GM18498 (cell line): ENCODE results near the gene GNB5.
A peak's percentile ranks its signal among the peaks of the same experiment; 100 is the strongest.

Source experiments
- ATAC-seq: cut with Tn5 transposase; IDR thresholded peaks from one replicate; pipeline ENCODE4 v1.9.1; 2021; ENCODE audit warnings: mild to moderate bottlenecking, moderate library complexity; ENCODE audit not compliant: unreplicated experiment

Gene GNB5

DNA sequence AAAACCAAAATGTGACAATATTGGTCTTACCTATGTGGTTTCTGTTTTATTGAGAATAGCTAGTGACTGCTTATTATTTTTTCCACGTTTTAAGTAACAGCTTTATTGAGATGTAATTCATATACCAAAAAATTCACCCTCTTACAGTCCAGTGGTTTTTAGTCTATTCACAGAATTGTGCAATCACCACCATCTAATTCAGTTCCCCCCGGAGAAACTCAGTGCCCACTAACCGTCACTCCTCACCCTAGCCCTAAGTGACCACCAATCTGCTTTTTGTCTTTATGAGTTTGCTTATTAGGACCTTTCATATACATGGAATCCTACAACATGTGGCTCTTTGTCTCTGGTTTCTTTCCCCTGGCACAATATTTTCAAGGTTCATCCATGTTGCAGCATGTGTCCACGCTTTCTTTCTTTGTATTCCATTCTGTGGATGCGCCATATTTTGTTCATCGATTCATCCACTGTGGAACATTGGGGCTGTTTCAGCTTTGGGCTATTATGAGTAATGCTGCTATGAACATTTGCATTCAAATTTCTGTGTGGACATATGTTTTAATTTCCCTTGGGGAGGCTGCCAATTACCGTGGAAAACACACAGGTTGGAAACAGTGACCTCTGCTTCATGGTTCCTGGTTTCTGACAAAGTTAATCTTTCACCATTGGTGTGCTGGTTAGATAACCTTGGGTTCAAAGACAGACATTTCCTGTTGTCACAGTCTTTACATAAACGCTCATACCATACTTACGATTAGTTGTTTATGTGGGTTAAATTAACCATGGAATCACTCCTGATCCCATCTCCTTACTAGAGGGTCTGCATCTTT is 75.4 kb downstream of the GNB5 start:
- ATAC-seq: no peak

DNA sequence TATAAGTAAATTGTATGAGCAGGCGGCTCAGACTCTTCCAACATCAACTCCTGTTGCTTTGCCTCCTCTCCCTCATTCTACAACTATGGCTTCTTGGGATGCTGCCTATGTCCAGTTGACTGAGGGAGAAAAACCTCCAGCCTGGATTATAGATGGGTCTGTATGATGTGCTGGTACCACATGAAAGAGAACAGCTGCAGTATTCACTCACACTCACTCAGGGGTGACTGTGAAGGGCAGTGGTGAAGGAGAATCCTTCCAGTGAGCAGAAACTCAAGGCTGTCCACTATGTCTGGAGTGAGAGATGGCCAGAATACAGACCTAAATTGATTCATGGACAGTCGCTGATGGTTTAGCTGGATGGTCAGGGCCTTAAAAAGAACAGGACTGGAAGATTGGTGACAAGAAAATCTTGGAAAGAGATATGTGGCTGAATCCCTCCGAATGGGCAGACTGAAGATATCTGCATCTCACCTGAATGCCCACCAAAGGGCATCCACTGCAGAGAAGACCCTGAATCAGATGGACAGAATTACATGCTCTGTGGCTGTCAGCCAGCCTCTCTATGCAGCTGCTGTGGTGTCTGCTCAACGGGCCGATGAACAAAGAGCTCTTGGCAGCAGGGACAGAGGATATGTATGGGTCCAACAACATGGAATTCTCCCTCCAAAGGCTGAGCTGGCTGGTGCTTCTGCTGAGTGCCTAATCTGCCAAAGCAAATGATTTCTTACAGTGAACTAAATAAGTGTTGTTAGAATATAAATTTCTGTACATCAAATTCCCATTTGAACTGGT is 76.7 kb downstream of the GNB5 start:
- ATAC-seq: no peak

DNA sequence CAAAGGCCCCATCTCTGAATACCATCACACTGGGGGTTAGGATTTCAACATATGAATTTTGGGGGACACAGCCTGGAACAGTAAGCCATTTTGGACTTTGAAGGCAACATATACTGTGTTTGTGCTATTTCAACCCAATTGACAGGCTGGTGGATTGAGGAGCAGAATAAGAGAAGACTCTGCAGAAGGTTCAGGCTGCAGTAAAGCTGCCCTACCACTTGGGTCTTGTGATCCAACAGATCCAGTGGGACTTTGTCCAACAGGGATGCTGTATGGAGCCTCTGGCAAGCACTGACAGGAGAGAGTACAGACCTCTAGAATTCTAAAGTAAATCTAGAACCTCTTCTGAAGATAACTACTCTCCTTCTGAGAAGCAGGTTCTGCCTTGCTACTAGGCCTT is 77.5 kb downstream of the GNB5 start:
- ATAC-seq: no peak

DNA sequence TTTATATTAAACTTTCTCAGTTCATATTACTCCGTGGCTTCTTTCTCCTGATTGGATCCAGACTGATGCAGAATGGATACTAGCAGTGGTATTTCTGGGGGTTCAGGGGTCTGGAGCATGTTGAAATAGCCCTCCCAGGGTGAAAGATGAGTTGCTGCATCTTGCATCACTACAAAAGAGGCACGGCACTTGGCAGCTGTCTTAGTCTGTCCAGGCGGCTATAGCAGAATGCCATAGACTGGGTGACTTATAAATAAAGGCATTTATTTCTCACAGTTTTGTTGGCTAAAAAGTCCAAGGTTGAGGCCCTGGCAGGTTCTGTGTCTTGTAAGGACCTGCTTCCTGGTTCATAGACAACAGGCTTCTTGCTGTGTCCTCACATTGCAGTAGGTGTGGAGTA is 78.0 kb downstream of the GNB5 start:
- no peak for ATAC-seq

DNA sequence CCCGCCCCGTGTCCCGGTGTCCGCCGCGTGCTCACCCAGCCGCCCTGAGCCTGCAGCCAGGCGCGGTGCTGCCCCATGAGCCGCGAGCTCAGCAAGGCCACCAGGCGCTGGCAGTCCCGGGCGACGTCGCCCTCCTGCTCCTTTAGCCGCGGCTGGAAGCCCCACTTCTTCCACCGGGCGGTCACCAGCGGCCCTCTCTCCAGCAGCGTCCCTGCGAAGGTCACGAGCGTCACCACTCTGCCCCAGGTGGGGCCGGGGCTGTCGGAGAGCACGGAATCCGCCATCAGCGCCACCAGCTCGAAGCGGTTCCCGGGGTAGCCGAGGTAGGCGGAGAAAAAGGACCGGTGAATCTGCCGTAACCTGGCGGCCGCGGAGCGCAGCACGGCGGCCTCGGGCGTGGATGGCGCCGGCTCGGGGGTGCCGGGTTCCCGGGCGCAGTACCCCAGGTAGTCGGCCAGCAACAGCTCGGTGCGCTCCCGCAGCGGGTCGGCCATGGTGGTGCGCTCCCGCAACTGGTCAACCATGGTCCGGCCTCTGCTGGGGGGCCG is 78.9 kb downstream of the GNB5 start:
- no peak for ATAC-seq

DNA sequence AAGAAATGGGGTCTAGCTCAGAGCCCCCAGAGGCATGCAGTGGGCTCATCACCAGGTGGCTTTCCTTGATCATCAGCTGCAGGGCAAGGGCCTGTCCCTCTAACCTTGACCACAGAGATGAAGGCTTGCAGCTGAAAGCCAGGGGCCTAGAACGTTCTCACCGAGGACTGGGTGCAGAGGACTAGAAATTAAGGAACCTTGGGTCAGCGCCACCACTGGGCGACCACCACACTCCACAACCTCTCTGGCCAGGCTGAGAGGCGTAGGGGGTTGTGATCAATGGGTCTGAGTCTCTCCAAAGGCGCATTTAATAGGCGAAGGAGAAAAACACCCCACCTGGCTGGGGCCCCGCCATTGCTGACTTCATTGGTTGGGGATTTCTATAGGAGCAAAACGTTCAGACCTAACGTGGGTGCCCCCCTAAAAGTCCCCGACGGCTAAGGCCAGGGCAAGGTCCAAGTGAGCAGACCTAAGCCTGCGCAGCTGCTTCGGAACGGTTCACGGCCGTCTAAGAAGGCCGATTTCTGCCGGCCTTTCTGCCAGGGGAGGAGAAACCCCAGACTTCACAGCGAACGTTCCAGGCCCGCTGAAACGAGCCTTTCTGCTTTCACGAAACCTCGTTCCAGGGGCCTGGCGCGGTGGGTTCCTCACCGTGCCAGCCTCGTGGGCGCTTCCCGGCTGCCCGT is 79.5 kb downstream of the GNB5 start:
- ATAC-seq: no peak

DNA sequence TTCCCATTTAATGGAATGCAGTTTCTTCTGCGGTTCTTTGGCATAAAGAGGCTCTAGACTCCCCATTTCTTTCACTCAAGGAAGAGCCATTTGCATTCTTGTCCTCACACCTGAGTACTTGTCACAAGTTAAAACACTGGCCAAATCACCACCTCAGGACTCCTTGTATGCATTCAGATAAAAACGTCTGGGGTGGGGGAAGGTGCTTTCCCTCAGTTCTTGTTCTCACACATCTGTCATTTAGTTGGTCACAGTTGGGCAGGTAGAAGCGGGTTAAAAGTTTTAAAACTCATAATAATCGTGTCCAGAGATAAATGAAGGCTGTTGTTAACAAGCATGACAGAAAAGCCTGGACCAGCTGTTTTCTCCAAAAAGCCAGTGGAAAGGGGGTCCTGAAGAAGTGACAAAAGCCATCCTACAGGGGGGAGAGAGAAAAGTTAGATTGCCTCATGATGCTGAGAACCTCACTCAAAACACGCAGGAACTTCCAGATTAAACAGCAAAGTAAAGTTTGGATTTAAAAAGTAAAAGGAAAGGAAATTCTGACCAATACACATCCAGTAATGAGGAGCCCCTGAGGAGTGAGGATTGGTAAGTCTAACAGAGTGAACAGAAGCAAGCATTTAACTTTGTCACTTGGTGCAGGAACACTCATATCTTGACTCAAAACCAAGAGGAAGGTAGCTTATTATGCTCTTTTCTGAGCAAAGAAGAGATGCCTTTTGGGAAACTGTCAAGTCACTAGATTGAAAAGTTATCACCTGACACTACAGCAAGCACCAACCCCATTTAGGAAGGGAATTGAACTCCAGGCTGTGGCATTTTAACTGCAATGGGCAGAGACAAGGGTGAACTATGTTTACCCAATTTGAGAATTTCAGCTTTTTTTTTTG is 81.4 kb downstream of the GNB5 start:
- peak; percentile 50 for ATAC-seq

DNA sequence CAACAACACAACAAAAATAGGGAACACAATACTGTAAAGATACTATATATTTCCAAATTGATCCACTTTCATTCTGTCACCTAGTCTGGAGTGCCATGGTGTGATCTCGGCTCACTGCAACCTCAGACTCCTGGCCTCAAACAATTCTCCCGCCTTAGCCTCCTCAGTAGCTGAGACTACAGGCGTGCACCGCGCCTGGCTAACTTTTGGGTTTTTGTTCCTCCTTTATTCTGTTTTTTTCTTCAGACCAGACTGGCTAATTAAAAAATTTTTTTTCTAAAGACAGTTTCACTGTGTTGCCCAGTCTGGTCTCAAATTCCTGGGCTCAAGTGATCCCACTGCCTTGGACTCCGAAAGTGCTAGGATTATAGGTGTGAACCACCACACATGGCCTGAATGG is 84.0 kb downstream of the GNB5 start:
- no peak for ATAC-seq

DNA sequence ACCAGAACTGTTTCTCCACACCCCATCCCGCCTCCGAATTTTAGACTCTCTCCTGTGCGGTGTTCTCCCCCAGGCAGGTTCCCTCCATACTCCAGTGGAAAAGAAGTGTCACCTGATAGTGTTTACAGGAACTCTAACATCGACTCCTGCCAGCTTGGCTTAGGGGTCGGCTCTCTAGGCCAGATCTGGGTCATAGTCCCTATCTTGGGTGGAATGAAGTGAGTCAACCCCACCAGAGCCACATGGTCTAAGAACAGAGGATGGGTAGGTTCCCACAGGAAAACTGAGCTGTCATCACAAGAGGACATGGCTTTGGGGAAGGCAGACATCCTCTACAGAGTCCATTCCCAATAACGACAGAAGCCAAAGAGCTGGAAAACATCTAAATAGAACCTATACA is 84.6 kb downstream of the GNB5 start:
- no peak for ATAC-seq

DNA sequence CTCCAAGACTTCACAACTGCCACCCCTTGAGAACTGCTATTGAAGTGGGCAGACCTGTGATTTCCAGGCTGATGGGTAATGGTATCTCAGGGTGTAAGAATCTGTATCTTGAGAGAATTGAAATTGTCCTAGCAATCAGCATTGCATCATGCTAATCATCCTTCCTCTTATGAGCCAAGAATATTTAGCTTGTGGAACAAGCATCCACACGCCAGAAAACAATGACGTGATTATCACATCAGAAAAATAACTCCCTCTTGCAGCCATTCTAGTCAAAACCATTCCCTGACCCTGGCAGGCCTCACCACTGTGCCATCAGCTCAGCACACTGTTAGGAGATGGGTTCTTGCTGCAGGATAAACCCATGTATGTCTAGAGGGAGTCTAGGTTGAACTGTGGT is 85.3 kb downstream of the GNB5 start:
- no peak for ATAC-seq

DNA sequence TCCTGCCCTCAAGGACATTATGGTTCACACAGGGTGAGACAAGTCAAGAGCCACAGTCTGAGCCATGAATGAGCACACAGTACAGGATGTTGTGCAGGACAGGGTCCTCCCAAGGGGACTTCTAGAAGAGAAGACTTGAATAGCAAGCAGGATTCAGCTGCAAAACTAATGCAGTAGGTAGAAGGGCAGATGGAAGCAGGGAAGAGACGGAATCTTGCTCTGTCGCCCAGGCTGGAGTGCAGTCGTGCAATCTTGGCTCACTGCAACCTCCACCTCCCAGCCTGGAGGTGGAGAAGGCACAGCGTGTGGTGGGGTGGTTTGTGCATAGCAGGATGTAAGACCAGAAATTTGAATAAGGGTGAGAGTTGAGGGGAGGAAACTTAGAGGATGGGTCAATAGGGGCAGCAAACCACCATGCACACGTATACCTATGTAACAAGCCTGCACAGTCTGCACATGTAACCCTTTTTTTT is 86.6 kb downstream of the GNB5 start:
- peak; percentile 31 for ATAC-seq

DNA sequence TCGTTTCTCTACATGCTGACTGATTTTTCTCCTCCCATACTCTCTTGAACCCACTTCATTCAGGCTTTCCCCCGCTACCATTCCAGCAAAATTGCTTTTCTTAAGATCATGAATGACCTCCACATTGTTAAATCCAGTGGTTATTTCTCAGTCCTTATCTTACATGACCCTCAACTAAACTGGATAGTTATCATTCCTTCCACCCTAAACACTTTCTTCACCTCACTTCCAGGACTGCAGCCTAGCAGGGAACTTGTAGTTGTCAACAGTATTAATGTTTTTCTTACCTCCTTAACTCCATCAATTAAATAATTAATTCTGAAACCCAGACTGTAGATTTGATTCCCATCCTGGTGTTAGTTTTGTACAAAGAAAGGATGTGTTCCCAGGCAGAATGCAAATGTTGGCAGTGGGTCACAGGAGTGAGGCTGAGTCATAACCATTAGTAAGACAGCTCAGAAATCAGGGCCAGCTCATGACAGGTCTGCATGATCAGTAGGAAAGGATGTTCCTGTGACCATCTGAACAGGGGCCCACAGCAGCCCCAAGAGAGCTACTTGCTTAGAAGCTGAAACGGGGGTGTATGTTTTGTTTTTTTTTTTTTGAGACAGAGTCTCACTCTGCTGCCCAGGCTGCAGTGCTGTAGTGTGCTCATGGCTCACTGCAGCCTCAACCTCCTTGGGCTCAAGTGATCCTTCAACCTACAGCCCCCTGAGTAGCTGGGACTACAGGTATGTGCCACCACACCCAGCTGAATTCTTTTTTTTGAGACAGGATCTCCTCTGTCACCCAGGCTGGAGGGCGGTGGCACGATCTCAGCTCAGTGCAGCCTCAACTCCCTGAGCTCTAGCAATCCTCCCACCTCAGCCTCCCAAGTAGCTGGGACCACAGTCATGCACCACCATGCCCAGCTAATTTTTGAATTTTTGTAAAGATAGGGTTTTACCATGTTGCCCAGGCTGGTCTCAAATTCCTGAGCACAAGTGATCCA is 87.7 kb downstream of the GNB5 start:
- ATAC-seq: peak; percentile 59

DNA sequence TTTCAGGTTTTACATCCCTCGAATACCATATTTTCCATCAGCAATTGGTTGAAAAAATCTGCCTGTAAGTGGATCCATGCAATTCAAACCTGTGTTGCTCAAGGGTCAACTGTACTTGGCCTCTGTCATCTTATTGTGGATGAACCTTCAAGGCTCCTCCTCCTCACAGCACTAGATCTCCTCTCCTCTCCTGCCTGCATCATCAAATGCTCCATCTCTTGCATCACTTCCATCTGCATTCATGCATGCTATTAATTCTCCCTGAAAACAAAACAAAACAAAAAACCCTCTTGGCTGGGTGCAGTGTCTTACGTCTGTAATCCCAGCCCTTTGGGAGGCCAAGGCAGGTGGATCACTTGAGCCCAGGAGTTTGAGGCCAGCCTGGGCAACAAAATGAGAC is 88.7 kb downstream of the GNB5 start:
- ATAC-seq: peak; percentile 3

DNA sequence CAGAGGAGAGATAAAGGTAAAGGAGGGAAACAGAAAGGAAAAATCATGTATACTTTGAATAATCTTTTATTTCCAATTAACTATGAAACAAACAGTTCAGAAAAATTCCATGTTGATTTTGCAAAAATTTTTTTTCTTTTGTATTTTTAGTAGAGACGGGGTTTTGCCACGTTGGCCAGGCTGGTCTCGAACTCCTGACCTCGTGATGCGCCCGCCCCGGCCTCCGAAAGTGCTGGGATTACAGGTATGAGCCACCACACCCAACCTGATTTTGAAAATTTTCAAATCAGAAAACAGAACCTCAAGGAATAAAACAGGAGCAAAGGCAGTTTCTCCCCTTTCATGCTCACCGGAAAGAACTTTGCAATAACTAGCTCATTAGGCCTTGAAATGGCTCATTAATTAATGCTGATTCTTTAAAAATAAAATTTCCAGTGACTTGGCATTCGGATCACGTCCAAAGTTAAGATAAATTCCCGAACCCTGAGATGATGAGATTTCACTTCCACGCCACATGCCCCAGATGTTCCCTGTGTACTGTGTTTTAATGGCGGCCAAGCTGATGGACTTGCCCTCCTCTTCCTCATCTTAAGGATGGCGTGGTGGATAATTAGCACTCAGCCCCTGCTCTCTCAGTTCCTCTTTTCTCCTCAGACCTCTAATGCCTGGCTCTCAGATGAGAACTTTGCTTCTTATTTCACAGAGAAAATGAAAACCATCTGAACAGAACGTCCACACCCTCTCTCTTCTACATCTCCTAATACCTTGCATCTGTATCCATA is 89.5 kb downstream of the GNB5 start:
- ATAC-seq: peak; percentile 45

DNA sequence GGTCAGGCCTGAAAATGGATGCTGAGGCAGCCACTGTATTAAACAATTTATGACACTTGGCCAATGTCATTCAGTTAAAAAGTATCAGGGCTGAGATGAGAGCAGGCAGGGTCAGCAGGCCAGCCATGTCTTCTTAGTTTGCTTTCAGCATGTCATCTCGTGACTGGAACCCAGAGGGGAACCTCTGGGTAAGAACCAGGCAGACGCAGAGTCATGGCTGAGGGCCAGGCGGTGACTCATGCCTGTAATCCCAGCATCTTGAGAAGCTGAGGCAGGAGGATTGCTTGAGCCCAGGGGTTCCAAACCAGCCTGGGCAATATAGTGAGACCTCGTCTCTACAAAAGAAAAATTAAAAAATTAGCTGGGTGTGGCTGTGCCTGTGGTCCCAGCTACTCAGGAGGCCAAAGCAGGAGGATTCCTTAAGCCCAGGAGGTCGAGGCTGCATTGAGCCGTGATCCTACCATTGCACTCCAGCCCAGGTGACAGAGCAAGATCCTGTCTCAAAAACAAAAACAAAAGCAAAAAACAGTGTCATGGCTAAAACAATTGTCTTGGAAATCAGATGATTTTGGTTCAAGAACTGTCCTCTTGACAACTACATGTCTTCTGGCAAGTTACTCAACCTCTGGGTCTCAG is 90.3 kb downstream of the GNB5 start:
- no peak for ATAC-seq

DNA sequence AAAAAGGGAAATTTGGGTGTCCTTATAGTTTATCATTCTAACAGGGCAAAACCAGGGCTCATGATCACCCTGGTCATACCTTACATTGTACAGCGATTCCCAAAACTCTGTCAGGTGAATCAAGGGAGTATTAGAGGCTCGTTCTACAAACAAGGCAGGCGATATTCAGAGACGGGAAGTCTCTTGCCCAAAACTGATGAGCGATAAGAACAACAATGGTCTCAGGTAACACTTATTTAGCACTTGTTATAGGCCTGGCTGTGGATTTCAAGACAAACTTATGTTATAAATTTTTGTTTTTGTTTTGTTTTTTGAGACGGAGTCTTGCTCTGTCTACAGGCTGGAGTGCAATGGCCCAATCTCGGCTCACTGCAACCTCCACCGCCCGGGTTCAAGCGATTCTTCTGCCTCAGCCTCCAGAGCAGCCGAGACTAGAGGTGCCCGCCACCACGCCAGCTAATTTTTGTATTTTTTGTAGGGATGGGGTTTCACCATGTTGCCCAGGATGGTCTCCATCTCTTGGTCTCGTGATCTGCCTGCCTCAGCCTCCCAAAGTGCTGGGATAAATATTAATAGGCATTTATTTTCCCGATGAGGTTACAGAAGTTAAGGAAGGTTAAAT is 91.4 kb downstream of the GNB5 start:
- ATAC-seq: no peak

DNA sequence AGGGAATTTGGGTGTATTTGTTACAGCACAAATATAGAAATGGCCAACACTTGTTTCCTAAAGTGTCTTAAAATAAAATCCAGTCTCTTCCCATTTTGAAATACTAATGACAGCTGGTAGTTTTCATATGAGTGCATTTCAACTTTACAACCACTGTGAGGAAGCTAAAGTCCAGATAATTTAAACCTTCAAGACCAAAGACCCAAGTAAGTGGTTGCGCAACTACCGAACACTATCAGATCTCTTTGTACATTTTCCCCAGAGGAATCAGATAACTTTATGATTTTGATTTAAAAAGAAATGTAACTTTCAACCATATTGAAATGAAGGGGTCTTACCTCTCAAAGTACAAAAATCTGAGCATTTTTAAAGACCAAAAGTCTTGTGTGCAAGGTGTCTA is 92.9 kb downstream of the GNB5 start:
- no peak for ATAC-seq
